ENCODE data around the gene LRRC75B. TPM values are rescaled to one million over a fixed set of nuclear protein-coding genes. Genes with fewer than 3 reads are reported as not detected.

Gene LRRC75B
- total RNA-seq, 1 experiment from 2014 or later, result 18.1 TPM

DNA sequence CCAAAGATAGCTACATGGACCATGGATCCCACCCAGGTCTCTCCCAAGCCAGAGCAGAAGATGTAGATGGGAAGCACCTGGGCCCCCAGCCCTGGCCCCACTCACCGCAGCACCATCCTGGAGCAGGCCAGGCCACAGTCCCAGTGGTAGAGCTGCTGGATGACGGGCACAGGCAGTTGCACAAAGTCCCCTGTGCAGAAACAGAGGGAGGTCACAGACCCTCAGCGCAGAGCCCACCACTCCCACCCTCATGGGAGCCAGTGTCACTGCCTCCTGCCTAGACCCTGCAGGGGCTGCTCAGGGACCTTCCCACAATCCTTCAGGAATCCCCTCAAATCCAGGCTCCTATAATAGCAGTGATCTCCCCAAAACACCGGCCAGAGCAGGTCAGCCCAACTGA, 44.1 kb downstream of the LRRC75B start:
- Histone ChIP-seq H3K27me3 (ENCODE audit: insufficient read depth, low read length) (no peaks in the 10 kb centered on the region), H4K20me1 (ENCODE audit: control insufficient read depth, insufficient read depth, insufficient read length) (no peaks in the 10 kb centered on the region), H2BK120ac (ENCODE audit: low read depth, low read length, poor library complexity, severe bottlenecking) (no peak overlapping the region), H2BK12ac (ENCODE audit: insufficient read length, low read depth, low read length) (no peak overlapping the region), H3K9me3 (ENCODE audit: control insufficient read depth, low read depth, low read length) (no peaks in the 10 kb centered on the region), H4K91ac (ENCODE audit: insufficient read length, low read depth, low read length) (no peak overlapping the region), H2AK5ac (ENCODE audit: insufficient read length, low read length) (no peak overlapping the region), H3K9ac (ENCODE audit: extremely low read depth, insufficient read length, low read length) (no peak overlapping the region), H2BK5ac (ENCODE audit: insufficient read length, low read length) (no peak overlapping the region), H3K79me2 (ENCODE audit: insufficient read depth, low read length) (peaks cover 8% of the 10 kb centered on the region; the same call in 1 of the 2 replicates), H3K4me1 (ENCODE audit: insufficient read depth, low read length) (no peaks in the 10 kb centered on the region), H3K18ac (ENCODE audit: insufficient read length, low read depth, low read length) (no peak overlapping the region), H3K4me2 (ENCODE audit: insufficient read depth, insufficient read length, low read length) (no peak overlapping the region), H3T11ph (ENCODE audit: low read length) (no peak overlapping the region), H4K8ac (replicated peaks; ENCODE audit: insufficient read length, low read depth, low read length) (no peak overlapping the region), H4K5ac (ENCODE audit: insufficient read length, low read depth, low read length) (no peak overlapping the region), H2AFZ (ENCODE audit: low read length) (no peak overlapping the region), H3K23ac (ENCODE audit: insufficient read length, low read depth, low read length) (no peak overlapping the region), H3K4ac (ENCODE audit: low read depth, low read length) (no peak overlapping the region), H2BK15ac (ENCODE audit: low read depth, low read length) (no peak overlapping the region), H3K23me2 (ENCODE audit: insufficient read length, low read depth, low read length, poor library complexity, severe bottlenecking) (no peaks in the 10 kb centered on the region), H3K14ac (ENCODE audit: insufficient read depth, low read length) (no peak overlapping the region), H2BK20ac (ENCODE audit: low read depth, low read length, poor library complexity, severe bottlenecking) (no peak overlapping the region), H3K27ac (ENCODE audit: insufficient read length, low read depth, low read length) (no peak overlapping the region), H3K79me1 (ENCODE audit: insufficient read depth, low read depth, low read length, poor library complexity, severe bottlenecking) (peaks cover 7% of the 10 kb centered on the region), H3K56ac (ENCODE audit: insufficient read length, low read depth, low read length) (no peak overlapping the region)
- H3K4me3 Mint-ChIP-seq, result peak overlapping the region in 1 of 2 experiments; percentile 40; a peak in 1 of 5 replicates
- H3K36me3 Mint-ChIP-seq (ENCODE audit: insufficient read depth in 1 of 3, low read depth in 3 of 3), result peaks cover 8 to 46% (median 46%) of the 10 kb centered on the region in 3 experiments; a peak in 6 of 7 replicates
- H3K27me3 Mint-ChIP-seq (ENCODE audit: low read depth), result no peaks in the 10 kb centered on the region
- no peak for DNase-seq
- H3K9me3 Mint-ChIP-seq, result no peaks in the 10 kb centered on the region
- H3K27ac Mint-ChIP-seq, result peak overlapping the region in 2 of 3 experiments; percentile 70 to 81; a peak in 2 of 7 replicates
- peaks cover 13 to 14% of the 10 kb centered on the region in 2 experiments for H3K4me1 Mint-ChIP-seq
- TF ChIP-seq, protein P1, sequence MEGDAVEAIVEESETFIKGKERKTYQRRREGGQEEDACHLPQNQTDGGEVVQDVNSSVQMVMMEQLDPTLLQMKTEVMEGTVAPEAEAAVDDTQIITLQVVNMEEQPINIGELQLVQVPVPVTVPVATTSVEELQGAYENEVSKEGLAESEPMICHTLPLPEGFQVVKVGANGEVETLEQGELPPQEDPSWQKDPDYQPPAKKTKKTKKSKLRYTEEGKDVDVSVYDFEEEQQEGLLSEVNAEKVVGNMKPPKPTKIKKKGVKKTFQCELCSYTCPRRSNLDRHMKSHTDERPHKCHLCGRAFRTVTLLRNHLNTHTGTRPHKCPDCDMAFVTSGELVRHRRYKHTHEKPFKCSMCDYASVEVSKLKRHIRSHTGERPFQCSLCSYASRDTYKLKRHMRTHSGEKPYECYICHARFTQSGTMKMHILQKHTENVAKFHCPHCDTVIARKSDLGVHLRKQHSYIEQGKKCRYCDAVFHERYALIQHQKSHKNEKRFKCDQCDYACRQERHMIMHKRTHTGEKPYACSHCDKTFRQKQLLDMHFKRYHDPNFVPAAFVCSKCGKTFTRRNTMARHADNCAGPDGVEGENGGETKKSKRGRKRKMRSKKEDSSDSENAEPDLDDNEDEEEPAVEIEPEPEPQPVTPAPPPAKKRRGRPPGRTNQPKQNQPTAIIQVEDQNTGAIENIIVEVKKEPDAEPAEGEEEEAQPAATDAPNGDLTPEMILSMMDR (conservative IDR thresholded peaks at IDR 0.05), result no peak
- no CpG with 5 or more reads among the region's 4 CpGs for WGBS (ENCODE audit: extremely low coverage, insufficient read length, low lambda C conversion rate)

All from H9 (cell line).